CD4-positive, alpha-beta T cell treated with Interleukin-2 at 100 ng/mL for 4 hours (primary cell): ENCODE measurements around the gene RSRC1.
"Not testable (repeated sequence)": the region's sequence is repeated elsewhere in the genome, so short reads cannot be mapped to it uniquely, and the experiment has no call there.

Experiments
- DNase-seq: peaks from one replicate; pipeline ENCODE4 v3.0.0-alpha.2; 2020; ENCODE audit warnings: low spot score

Gene RSRC1

DNA sequence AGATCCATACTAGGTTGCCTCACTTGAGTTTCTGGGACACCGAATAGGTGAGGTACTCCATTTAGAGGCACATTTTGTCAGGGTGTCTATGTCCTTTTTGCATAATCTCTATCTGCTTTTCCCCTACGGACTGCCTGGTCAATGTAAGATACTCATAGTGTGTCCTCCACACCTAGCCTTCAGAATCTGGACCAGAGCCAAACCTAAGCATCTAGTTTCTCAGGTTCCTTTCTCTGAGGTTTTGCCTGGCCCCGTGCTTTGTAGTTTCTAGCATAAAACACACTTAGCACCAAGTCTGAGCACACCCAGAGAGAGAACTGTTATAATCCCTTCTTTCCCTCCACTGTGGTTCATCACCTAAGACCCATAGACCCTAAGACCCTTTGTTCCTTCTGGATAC, 355.2 kb downstream of the RSRC1 start:
- DNase-seq: no peak

DNA sequence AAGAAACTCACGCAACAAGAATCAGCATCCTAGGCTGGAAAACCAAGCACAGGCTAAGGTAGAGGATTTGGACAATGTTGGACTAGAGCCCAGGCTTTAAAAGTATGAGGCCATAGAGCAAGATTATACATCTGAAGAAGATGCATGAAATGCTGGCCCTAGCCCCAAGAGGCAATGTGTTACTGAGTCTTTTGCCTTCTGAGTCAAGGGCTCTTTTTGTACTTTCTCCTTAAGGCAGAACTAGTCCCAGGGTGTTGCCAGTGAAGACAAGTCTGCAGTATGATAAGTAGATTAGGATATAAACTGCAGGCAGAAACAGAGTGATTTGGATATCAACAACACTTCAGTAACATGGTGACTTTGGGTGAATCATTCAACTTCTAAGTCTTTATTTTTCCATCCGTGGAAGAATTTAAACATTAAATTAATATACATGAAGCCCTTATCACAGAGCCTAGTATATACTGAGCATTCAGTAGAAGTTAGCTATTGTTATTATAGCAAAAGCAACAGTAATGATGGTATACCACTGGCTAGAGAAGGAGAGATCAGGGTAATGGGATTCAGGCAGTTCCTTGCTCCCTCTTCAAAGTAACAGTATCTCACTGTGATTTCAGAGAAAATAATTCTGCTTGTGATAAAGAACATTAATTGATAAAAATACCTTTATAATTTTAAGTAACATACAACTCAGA, 361.2 kb downstream of the RSRC1 start:
- DNase-seq: no peak

DNA sequence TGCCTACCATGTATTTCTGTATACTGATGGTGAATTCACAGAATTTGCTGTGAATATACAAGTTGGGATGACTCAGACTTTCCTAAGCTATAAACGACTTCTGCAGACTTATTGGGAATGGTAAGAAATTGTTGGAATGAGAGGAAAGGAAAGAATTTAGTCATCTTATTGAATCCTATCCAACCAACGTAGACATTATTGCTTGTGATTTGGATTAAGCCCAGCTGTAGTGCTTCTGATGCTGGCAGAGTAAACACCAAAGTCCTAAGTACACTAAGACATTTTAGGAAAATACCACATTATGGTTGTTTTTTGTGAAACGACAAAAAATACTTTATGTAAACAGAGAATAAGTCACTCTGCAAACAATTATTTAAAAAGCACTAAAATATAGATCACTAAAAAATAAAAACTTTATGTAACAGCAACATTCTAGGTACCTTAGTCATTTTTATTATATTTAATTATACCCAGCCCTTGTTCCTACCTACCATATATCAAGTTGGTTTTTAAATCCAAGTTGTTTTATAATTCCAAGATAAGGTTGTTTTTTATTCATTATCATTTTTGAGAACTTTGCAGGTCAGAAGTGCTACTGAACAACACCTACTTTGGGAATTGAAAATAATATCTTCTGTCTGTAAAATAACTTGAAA, 361.9 kb downstream of the RSRC1 start:
- DNase-seq: no peak

DNA sequence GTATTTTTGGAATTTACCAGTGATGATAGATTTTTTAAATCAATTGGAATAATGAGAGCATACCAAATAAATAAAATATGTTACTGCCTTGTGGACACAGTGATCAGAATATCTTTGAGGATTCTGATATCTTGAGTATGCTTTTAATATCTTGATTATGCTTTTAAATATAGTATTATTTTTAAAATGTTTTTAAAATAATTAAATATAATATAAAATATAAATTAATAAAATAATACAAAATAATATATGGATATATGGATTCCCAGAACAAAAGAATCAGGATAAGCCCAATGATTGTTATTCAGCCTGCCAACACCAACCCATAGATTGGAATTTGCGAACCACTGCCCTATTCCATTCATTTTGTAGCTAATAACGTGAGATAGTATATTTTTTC, 369.2 kb downstream of the RSRC1 start:
- DNase-seq: no peak

DNA sequence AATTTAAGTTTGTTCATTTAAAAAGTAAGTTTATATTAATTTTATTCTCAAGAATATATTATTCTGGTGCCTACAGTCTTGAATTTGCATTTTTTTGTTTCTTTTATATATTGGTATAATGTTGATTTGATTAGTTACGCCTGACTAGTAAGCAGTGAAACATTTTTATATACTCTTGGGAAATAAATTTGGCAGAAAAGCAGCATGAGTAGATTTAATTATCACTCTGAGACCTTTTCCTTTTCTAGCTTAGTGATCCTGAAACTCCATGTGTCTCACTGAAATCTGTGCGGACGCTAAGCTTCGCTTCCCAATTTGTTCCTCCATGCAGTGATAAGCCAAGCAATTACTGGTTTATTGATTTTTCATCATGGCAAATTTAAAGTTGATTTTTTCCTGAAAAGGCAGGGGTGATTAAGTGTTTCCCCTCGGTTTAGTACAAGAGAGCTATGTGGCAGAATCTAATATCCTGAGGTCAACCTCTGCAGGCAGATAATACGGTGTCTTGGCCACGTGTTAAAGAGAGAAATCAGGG, 373.9 kb downstream of the RSRC1 start:
- DNase-seq: no peak

DNA sequence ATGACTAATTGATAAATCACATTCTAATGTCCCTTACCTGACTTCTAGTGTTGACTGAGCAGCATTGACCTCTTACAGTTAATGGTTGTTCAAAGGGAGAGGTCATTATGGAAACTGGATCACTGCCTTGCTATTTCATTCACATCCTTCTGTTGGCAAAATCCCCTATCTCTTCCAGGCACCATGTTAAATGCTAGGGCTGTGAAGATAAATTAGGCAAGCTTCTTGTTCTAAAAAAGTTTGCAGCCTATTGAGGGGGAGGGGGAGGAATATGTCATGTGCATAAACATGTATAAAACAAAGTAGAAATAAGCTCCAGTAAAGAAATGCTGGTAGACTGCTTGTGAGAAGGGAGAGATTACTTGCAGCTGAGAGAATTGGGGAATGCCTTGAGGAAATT, 376.3 kb downstream of the RSRC1 start:
- DNase-seq: no peak

DNA sequence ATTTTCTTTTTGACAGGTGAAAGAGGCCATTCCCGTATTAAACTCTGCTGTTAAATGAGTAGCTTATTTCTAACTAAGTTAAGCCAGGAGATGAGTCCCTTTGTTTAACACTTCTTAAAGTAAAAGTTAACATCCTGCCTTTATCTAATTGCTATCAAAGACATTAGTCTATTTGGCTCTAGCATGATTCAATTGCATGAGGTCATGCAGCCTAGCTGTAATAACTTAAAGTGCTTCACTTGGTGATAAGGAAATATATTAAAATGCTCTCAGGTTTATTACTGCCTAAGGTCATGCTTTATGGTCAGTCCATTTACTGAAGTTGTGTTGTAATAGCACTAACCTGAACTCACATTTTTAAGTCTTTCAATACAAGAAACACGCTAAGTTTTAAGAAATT, 378.8 kb downstream of the RSRC1 start:
- no peak for DNase-seq

DNA sequence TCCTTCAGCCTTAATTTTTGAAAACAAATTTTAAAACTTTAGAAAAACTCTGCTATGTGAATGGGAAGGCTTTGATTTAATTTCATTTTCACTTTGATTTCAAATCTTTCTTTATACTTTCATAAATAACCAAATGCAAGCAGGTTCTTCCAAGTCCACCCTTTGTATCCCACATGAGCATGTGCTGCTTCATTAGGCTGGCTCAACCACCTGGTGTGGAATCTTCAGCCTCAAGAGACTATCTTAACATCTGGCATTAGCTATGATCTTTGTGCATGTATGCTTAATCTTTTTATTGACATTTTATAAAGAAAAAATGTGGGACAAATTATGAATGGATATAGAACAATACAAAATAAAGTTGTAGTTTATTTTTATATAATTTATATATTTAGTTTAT, 379.3 kb downstream of the RSRC1 start:
- no peak for DNase-seq

DNA sequence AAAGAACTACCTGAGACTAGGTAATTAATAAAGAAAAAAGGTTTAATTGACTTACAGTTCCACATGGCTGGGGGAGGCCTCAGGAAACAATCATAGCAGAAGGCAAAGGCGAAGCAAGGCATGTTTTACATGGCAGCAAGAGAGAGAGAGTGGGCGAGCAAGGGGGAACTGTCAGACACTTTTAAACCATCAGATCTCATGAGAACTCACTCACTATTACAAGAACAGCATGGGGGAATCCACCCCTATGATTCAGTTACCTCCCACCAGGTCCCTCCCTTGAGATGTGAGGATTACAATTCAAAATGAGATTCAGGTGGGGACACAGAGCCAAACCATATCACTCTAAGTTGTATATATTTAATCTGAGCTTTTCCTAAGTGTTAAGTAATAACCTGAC, 382.1 kb downstream of the RSRC1 start:
- no peak for DNase-seq

DNA sequence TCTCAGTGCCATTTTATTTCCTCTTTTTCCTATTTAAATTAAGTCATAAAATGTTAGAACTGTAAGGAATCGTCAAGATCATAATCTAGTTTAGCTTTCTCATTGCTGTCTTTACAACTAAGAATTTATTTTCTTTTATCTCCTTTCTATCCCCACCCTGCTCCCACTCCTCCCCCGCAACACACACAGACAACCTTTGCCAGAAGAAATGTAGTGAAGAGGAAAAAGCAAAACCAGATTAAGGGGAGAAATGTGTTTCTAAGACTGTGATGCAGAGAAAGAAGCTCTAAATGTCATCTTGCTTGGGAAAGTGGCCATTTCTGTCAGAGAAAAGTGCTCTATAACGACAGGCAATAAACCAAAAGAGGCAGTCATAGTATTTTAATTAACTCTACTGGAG, 382.8 kb downstream of the RSRC1 start:
- no peak for DNase-seq

DNA sequence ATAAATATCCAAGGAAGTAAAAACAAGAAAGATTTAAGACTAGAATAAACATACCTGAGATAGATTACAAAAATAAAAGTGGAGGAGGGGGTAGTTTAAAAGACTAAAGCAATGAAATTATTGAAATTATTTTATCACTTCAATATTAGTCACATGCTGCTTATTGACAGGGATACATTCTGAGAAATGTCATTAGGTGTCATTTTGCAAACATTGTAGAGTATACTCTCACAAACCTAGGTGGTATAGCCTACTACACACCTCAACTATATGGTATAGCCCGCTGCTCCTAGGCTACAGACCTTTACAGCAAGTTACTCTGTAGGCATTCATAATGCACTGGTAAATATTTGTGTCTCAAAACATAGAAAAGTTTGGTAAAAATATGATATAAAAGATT, 384.0 kb downstream of the RSRC1 start:
- DNase-seq: no peak

DNA sequence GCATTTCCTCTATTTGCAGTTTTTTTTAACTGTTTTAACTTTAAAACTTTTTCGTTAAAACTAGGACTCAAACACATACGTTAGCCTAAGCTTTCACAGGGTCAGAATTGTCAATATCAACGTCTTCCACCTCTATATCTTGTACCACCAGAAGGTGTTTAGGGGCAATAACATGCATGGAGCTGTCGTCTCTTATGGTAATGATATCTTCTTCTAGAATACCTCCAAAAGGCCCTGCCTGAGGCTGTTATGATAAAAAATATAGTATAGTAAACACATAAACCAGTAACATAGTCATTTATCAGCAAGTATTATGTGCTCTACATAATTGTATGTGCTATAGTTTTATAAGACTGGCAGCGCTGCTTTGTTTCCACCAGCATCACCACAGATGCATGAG, 384.8 kb downstream of the RSRC1 start:
- DNase-seq: no peak

DNA sequence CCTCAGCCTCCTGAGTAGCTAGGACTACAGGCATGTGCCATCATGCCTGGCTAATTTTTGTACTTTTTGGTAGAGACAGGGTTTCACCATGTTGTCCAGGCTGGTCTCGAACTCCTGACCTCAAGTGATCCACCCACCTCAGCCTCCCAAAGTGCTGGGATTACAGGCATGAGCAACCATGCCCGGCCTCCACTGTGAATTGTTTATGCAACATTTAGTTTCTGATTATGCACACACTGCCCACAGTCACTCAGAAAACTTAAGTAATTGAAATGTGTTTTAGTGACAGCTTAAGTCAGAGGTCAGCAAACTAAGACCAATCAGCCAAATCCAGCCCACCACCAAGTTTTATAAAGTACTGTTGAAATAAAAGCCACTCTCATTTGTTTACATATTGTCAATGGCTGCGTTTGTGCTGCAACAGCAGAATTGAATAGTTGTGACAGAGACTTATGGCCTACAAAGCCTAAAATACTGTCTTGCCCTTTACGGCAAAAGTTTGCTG, 385.6 kb downstream of the RSRC1 start:
- DNase-seq: not testable (repeated sequence)

DNA sequence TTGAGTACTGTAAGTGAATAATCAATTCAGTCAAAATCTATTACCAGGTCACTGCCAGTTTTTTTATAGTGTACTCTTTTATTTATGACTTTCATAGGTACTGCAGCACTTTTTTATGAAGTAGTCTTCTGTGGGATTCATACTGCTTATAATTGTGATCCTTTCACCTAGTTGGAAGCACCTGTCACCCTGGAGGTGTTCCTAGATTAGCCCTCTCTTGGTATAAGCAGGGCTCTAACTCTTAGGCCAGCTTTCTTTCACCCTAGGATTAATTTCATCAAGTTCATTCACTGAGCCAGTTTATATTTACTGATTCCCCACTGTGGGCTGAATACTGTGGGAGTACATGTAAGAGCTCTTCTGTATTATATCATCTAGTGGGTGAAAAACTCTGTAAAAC, 395.2 kb downstream of the RSRC1 start:
- DNase-seq: no peak

DNA sequence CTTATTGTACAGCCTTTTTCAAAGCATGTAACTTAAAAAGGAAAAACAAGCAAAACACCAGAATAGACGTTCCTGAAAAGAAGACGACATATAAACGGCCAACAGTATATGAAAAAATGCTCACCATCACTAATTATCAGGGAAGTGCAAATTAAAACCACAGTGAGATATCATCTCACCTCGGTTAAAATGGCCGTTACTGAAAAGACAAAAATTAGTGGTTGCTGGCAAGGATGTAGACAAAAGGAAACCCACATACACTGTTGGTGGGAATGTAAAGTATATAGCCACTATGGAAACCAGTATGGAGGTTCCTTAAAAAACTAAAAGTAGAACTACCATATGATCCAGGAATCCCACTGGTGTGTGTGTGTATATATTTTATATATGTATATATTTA, 396.6 kb downstream of the RSRC1 start:
- no peak for DNase-seq

DNA sequence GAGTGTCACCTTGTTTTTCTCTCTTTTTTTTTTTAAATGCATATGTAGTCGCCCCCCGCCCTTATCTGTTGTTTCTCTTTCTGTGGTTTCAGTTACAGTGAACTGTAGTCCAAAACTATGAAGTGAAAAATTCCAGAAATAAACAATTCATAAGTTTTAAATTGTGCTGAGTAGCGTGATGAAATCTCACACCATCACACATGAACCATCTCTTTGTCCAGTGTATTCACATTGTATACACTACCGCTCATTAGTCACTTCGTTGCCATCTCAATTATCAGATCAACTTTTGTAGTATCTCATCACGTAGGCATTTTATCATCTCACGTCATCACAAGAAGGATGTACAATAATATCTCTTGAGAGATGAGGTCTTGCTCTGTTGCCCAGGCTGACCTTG, 398.6 kb downstream of the RSRC1 start:
- no peak for DNase-seq

DNA sequence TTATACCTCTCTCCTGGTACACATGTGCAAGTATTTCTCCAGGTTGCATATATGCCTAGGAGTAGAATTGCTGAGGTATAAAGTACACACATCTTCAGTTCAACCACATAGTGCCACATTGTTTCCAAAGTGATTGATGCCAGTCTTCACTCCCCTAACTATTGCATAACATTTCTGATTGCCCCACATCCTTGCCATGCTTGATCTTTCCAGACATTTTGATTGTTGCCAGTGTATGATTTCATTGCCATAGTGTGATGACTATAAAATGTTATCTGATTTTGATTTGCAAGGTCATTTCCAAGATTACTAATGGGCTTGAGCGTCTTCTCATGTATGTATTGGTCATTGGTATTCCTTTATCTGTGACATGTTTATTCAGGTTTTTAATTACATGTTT, 400.0 kb downstream of the RSRC1 start:
- DNase-seq: no peak

DNA sequence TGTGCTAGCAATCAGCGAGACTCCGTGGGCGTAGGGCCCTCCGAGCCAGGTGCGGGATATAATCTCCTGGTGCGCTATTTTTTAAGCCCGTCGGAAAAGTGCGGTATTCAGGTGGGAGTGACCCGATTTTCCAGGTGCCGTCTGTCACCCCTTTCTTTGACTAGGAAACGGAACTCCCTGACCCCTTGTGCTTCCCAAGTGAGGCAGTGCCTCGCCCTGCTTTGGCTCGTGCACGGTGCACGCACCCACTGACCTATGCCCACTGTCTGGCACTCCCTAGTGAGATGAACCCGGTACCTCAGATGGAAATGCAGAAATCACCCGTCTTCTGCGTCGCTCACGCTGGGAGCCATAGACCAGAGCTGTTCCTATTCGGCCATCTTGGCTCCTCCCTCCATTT, 406.8 kb downstream of the RSRC1 start:
- not testable (repeated sequence) for DNase-seq

DNA sequence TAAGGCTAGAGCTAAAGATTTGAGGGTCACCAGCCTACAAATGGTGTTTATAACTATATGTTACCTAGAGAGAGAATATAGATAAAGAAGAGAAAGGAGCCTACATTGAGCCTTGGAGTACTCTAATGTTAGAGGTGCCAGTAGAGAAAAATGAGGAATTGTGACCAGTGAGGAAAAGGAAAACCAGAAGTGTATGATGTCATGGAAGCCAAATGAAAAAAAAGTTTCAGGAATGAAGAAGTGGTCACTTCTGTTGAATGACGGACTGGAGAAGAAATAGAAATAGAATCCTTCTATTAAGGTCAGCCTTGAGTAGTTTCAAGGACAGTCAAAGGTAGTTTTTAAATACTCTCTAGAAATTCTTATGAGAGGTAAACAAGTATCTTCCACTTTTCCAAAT, 409.9 kb downstream of the RSRC1 start:
- no peak for DNase-seq

DNA sequence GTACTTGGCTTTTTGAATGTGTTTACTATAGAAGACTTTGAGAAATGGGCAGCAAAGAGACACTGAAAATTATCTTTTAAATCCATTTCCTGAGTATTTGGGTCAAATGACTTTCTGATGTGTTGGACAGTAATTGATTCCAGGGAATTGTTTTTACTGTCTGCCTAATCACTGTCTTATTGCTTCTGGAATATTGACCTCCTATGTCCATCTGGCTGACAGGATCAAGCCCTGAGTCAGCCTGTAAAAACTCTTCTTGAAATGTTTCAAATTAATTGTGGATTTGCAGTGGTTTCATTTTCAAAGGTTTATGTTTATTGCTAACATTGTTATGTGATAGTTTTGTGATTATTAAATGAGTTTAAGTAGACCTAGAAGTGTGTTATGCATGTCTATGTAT, 410.5 kb downstream of the RSRC1 start:
- DNase-seq: no peak

DNA sequence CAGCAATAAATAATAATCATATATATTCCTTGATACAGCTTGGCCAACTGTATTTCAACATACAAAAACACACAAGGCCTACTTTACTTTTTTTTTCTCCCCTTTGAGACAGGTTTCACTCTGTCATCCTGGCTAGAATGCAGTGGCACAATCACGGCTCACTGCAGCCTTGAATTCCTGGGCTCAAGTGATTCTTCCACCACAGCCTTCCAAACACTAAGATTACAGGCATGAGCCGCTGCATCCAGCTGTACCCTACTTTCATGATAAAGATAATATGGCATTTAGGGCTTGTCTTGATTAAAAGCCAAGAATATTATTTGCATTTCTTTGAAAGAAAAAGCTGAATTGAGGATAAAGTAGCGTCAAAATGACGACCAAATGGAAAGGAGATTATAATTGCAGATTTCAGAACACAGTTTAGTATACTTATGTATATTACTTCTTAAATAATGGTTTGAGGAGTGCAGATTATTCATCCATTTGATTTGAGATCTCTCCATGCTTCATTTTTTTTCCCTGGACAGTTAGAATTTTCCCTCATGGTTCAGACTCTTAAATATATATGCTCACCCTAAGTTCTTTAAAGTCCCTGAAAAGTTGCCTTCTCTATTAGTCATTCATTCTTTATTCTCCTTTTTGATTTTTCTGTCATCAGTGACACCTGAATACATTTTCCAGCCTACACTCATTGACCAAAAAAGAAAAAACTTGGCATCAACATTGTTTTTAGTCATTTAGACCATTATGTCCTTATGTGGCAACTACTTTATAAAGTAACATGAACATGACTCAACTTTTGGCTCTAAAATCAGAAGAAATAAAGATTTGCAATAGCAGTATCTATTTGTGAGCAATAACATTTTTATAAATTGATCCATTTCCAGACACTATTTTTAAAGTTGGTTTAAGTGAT, 412.6 kb downstream of the RSRC1 start:
- no peak for DNase-seq

DNA sequence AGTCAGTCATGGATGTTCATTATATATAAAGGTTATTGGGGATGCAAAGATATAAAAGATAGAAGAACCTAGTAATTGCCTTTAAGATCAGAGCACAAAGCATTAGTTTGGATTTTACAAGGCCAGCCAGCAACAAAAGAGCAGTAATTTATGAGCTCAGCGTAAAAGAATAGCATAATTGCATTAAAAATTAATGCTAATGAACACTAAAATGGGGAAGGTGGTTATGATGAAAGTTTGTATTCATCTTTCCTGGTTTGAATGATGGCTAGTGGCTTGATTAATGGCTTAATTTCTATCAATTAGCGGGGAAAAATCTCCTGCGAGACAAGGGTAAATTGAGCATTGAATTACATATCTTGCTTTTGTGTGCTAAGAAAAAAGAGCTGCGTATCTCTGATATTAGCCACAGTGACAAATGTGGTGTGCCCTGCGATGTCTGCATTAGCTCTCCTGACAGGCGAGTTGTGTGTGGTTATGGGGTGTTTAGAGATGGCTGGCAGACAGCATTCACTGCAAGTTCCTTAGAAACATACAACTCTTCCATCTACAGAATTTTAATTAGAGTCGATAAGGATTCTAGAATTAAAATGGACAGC, 418.3 kb downstream of the RSRC1 start:
- DNase-seq: no peak
